Hematopoietic multipotent progenitor cell treated with erythropoietin and hydrocortisone succinate and interleukin-3 and kit ligand, for 15 days (in vitro differentiated cells): ENCODE results near the gene CEACAM4.
"Not testable (repeated sequence)": the region's sequence is repeated elsewhere in the genome, so short reads cannot be mapped to it uniquely, and the experiment has no call there.

Experiments
- DNase-seq: peaks from one replicate; pipeline ENCODE4 v3.0.0-alpha.2; 2015; ENCODE audit warnings: low spot score

Gene CEACAM4

DNA sequence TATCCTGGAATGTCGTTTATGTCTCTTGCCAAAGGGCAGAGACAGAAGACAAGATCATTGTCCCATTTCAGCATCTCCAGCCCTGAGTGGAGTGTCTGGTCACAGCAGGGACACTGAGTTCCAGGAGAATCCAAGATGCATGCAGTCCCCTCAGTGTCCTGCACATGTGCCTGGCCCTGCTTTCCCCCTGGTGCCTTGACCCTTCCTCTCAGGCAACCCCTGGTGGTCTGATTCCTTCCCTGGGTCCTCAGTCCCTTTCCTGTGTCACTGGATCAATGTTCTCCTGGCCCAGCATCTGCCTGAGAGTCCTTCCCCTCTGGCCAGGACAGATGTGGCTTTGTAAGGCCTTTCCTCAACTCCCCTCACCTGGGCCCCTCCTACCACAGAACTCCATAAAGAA, 41.9 kb downstream of the CEACAM4 start:
- DNase-seq = no peak

DNA sequence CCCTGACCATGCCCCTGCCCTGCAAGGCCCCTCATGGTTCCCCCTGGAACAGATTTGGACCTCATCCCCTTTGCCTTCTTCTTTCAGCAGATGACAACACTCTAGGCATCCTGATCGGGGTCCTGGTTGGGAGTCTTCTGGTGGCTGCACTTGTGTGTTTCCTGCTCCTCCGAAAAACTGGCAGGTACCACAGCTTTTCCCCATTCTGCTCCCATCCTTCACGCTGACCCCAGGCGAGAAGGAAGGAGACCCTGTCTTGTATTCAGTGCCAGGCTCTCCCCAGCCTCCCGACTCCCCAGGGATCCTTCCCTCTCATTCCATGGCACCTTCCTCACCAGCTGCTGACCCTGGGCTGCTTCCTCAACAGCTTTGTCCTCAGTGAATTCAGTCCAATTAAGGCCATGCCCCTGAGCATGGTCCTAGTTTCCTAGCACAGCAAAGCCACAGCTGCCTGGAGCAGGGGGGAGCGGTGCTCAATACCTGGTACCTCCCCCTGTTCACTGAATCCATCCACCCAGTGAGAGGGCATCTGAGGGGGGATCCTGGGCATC, 42.5 kb downstream of the CEACAM4 start:
- DNase-seq = no peak

GRCh38 chr19:41582577-41583182, 44.2 kb downstream of the CEACAM4 start:
- not testable (repeated sequence) for DNase-seq

DNA sequence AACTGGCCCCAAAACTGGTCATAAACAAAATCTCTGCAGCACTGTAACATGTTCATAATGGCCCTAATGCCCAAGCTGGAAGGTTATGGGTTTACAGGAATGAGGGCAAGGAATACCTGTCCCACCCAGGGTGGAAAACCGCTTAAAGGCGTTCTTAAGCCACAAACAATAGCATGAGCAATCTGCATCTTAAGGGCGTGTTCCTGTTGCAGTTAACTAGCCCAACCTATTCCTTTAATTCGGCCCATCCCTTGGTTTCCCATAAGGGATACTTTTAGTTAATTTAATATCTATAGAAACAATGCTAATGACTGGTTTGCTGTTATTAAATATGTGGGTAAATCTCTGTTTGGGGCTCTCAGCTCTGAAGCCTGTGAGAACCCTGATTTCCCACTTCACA, 45.8 kb downstream of the CEACAM4 start:
- DNase-seq = not testable (repeated sequence)

DNA sequence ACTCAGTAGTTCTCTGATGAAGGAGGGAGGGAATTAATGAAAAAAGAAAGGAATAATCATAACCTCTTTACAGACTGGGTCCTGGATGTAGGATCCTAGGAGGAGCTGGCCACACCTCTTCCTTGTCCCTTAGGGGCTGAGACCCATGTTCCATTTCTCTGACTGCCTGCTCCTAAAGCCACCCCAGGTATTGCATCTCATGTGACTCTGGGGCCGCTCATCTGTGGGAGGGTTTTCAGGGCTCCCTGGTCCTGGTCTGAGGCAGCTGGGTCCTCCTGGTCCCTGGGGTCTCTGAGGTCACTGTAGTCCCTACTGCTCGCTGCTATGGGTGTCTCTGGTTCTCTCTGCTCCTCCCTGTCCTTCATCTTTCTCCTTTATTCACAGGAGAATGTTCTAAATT, 48.0 kb downstream of the CEACAM4 start:
- DNase-seq = no peak

GRCh38 chr19:41577833-41578232, 49.0 kb downstream of the CEACAM4 start:
- DNase-seq = no peak

DNA sequence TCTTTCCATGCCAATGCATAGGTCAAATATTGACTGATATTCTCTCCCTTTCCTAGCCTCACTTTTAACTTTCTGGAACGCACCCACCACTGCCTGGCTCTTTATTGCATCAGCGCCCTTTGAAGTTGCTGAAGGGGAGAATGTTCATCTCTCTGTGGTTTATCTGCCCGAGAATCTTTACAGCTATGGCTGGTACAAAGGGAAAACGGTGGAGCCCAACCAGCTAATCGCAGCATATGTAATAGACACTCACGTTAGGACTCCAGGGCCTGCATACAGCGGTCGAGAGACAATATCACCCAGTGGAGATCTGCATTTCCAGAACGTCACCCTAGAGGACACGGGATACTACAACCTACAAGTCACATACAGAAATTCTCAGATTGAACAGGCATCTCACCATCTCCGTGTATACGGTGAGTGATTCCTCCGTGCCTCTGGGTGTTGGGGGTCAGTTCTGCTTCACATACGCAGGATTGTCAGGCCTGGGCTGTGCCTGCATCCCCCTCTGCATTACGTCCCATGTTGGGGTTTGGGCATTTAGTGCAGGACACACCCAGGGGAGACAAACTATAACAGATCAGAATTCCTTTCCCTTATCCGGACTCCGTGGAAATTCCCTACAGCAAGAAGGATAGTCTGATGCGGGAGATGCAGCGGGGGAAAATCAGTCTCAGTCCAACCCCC, 49.6 kb downstream of the CEACAM4 start:
- DNase-seq = no peak

DNA sequence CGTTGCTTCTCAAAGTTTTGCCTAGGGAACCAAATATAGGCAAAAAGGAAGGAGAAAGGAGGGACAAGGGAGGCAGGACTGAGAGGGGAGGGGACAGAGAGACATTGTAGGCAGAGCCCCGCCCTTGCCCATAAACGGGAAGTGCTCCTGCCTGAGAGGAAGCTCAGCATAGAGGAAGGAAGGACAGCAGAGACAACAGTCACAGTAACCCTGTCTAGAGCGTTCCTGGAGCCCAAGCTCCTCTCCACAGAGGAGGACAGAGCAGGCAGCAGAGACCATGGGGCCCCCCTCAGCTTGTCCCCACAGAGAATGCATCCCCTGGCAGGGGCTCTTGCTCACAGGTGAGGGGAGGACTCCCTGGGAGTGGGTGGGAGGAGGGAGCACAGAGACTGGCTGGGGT, 50.9 kb downstream of the CEACAM4 start, which contains the start of gene CEACAM21:
TSS of gene CEACAM21 (plus strand) at position 169 of the 400 bp plus-strand sequence. CDS start at position 278, 109 bp downstream.
- DNase-seq = no peak

DNA sequence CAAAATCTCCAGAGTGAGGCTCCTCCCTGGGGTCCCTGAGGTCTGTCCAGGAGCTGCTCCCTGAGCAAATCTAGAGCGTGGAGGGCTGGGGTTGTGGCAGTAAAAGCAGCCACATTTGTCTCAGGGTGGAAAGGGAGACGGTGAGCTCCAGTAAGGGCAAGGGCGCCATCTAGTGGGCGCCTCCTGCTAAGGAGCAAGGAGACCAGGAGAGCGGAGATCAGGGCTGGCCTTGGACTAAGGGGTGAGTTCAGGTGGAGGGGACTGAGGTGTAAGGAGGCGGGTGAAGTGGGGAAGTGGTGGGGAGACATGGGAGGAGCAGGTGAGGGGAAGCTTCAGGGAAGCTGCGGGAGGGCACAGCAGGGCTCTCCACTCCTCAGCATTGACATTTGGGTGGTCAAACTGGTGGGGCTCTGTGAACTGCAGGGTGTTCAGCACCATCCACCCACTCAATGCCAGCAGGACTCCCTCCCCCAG, 56.2 kb downstream of the CEACAM4 start:
- DNase-seq = peak; percentile 65

GRCh38 chr19:41570179-41570578, 56.7 kb downstream of the CEACAM4 start:
- no peak for DNase-seq

DNA sequence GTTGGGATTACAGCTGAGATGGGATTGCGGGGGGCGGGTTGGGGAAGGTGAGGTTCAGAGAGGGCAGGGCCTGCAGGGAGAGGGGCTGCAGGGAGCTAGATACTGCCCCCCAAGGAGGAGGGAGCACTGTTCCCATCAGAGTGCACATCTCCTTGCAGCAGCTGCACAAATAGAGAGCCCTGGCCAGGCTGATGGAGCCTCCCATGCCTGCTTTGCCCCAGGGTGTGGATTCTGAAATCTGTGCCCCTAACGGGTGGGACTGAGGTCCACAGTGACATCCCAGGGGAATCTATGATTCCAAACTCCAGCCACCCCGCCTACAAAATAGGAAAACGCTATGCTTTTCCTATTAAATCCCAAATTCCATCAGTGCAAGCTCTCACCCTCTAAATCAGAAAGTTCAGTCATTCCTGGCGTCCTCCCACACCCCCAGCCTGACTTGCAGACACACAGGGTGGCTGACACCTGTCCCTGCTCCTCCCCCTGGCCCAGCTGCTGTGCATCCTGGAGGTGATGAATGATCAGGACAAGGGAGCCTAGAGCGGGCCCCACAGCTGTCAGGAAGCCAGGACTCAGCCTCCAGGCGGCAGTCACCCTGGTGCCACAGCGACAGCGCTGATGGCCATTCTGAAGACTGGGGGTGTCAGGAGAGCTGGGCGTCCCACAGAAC, 57.3 kb downstream of the CEACAM4 start:
- no peak for DNase-seq
